OCI-LY3 (cell line): ENCODE measurements around the gene VSX1.

Source experiments
- CTCF ChIP-seq: fragments of 200-600, 300-600 bp; sonication (generic); IDR thresholded peaks from 2 replicates; pipeline ENCODE4 v1.5.1; 2014; ENCODE audit warnings: antibody characterized with exemption, low read length, low read depth
- EZH2phosphoT487 ChIP-seq: fragments of 200-600 bp; shearing (Covaris generic); IDR thresholded peaks from 2 replicates; pipeline ENCODE4 v1.6.1; 2018; ENCODE audit warnings: antibody characterized with exemption, mixed run types, low read depth

GRCh38 chr20:25061821-25062530 lies 20.0 kb downstream of the VSX1 start:
- TF ChIP-seq CTCF (no peak), EZH2phosphoT487 (no peak)
